NCI-H774 (cell line): ENCODE results near the gene BBIP1.

Experiments used
- DNase-seq: peaks from one replicate; lab custom pipeline; 2025; lab: John Stamatoyannopoulos, UW

The BBIP1 gene

DNA sequence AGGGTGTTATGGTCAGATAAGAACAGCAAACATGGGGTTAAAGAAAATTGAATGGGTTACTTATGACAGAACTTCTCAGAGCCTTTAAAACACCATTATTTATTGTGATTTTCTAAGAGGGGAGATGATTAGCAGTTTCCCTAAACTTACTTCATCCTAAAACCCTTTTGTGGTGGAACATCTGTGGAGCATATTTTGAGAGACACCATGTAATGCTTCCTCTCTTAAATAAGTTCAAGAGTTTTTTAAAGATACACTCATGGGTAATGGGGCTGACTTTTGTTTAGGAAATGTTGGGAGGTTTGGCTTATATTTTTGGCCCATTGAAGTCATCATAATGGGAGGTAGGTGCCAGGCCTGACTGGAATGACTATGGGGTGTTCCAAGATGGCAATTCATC lies 55.6 kb downstream of the BBIP1 start:
- no peak for DNase-seq

DNA sequence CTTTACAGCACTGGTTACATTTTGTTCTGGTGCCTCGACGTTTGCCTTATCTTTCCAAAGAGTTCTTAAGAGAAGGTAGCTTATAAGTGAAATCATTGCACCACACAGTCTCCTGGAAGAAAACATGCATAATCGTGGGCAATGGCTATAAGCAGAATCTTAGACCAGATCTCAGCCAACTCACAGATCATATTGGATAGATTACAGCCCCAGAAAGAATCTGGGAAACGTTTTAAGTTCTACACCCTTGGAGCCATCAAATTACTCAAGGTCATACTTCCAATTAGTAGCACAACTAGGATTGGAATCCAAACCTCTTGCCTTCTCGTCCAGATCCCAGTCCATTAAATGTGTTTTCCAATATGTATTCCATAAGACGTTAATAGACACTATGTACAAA lies 56.0 kb downstream of the BBIP1 start:
- DNase-seq, result no peak

DNA sequence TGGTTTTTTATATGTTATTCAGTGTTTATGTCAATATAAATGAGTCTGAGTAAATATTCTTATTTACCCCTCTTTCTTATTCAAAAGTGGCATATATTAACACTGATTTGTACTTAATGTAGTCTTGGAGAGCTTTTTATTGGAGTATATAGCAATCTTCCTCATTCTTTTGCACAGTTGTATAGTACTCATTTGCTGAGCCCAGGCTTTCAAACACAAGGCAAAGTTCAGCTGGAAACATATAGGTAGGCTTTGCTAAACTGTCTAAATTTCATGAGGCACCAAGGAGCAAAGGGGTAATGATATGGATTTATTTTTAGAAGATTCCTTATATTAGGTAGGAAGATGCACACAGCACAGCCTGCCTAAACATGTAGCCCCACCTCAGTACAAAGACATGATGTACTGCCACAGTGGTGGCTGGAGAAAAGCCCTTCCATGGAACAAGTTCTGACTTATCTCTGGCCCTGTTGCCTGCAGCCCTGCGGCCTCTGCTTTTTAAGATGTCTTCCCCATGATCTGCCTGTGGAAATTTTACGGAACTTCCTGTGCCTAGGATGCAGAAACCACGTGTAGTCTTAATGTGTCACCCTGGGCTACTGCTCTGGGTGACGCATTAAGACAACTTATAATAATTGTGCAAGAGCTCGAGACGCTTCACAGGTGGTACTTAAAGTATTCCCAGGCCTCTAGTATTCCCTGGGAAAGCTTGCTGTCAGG lies 56.9 kb downstream of the BBIP1 start:
- DNase-seq, result no peak

DNA sequence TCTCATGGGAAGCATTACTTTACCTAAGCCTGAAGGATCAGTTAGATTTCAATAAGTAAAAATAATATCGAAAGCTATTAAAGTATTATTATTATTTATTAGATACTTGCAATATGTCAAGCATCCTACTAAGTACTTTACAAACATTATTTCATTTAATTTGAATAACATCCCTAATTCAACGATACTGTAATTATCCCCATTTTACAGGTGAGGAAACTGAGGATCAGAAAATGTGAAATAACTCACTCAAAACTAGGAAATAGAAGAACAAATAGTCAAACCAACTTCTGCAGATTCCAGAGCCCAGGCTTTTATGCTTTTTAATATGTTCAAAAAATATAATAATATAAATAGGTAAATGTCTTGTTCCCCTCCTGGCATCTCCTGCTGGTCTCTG lies 57.5 kb downstream of the BBIP1 start:
- DNase-seq, result no peak

DNA sequence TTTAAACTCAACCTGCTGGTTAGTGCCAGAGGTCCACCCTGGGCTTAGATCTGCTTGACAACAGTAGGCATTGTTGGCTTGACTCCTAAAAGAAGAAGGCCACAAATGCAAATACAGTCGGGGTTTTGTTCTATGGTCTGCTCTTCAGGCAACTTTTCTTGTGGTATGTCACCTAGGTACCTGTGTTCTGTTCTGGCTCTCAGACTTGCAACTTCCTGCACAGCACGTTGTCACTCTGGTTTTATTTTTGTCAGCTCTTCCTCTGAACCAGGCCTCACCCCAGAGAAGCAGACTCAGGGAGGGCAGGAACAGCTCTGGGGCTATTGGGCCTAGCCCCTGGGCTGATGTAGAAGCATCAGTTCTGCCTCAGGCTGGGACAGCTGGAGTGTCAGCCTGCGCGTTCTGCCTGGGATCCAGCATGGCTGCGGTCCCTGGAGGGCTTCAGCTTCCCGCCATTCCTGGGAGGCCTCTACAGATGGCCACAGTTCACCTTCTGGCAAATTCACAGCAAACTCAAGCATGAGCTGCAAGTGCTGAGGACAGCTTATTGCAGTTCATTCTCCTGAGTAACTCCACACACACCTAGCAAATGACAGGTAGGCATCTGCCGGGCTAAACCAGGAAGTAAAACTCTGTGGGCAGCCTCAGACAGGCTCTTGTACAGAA lies 58.3 kb downstream of the BBIP1 start:
- DNase-seq, result no peak

DNA sequence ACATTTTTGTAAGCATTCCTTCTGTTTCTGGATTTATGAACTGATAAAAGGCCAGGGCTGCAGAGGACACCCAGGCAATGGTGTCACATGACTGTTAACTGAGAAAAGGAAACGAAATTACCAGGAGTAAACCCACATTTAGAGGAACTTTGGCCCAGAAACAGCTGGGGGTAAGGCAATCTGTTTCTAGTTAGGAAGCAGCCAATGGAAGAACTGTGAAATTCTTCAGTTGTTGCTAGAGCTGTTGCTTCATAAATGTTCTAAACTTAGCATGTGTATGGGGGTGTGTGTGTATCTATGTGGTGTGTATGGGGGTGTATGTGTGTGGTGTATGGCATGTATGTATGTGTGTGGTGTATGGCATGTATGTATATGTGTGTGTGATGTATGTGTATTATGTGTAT lies 59.0 kb downstream of the BBIP1 start:
- DNase-seq, result no peak

DNA sequence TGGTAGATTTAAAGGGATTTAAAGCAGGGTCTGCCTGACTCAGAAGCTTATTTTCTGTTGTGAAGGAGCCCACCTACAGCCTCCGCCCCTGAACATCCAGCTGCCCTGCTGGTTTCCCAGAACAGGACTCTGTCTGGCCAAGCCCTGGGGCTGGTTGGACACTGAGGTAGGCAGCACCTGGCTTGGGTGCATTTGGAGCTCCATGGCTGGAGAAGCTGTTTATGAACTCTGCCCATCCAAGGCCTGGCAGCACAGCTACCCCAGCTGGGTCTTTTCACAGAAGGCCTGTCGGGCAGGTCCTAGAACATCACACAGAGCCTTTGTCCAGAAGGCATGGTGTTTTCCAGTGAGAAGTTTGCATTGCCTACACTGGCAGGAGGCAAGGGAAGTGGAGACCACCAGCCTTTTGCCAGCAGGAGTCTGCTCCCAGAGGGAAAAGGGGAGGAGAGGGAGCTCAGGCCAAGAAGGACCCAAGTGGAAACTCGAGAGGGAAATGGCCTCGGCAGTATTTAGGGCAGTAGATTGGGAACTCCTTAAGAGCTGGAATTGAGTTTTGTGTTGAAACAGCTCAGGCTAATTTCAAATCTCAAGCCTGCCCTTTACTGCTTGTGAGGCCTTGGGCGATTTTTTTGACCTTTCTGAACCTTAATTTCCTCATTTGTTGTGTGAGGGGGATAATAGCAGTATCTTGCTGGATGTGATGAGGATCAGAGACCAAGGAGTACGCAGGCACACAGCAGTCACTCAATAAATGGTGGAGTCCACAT lies 59.6 kb downstream of the BBIP1 start:
- no peak for DNase-seq

DNA sequence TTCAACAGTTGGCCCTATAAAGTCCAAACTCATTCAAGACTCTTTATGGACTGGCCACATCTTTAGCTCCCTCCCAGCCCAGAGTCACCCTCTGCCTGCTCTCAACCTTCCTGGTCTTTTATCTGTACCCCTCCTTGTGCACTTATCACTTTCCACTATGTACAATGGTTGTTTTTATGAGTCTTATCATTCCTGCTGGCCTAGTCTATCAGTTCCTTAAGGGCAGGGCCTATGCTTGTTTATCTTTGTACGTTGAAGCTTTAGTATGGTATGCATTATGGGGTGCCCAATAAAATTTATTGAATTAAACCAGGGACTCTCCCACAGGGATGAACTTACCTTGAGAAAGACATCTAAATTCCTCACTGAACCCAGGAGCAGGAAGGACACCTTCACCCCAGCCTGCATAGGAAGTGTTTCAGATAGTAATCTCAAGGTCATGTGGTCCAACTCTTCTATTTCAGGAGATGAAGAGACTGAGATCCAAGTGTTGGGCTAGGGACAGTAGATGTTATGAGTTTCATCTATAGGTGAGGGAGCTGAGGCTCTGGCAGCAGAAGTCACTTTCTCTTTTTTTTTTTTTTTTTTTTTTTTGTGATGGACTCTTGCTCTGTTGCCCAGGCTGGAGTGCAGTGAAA lies 60.6 kb downstream of the BBIP1 start:
- DNase-seq, result no peak

DNA sequence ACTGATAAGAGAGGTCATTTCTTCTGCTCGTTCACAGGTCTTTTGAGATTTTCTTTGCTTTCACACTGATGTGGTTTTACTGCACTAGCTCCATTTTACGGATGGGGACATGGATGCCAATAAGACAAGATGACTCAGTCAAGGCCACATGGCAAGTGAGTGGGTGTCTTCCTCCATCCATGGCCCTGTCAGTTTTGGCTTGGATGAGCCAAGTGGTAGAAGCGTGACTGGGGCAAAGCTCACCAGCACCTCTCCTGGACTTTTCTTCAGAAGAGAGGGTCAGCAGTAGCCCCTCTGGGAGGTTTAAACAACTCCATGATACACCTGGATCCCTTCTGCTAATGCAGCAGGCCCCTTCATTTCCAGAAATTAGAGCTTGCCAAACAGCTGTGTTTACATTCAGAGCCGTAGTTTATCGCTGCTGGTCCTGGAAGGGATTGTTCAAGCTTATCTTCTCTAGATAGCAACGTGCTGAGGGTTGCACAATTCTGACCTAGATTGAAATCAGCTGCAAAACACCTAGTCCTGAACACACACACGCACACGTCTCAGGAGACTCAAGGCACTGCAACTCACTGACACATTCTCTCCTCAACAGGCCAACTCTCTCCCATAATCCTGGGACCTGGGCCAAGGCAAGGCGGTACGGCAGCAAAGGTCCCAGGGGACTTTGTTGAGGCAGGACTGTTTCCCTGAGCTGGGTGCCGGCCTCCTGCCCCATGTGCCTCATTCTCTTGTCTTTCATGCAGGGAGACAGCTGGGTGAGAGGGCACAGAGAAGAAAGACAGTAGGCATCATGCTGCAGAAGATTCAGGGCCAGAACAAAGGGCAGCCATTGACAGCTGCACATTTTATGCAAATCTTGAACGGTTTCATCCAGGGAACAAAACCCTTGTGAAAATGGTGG lies 61.5 kb downstream of the BBIP1 start:
- peak; percentile 4 for DNase-seq

DNA sequence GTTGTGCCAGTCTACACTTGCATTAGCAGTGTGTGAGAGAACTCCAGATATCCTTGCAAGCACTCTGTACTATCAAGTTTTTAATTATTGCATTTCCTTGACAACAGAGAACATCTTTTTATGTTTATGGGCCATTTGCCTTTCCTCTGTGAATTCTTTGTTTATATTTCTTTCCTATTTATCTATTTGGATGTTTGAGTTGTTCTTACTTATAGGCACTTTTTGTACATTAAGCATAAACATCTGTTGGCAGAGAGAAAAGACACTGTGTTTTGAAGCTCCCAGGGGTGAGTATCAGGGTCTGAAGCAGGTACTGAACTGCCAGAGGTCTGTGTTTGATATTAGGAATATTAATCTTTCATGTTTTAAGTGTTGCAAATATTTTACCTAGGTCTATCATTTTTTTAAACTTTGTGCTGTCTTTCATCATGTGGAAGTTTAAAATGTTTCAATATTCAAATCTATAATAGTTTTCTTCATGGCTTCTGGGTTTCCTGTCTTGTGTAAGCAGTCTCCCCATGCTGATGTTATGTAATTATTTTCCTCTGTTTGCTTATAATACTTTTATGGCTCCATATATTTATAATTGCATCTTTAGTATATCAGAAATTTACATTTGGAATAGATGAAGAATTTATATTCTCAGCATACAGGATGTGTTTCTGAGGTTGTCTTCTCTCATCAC lies 64.9 kb downstream of the BBIP1 start:
- no peak for DNase-seq

DNA sequence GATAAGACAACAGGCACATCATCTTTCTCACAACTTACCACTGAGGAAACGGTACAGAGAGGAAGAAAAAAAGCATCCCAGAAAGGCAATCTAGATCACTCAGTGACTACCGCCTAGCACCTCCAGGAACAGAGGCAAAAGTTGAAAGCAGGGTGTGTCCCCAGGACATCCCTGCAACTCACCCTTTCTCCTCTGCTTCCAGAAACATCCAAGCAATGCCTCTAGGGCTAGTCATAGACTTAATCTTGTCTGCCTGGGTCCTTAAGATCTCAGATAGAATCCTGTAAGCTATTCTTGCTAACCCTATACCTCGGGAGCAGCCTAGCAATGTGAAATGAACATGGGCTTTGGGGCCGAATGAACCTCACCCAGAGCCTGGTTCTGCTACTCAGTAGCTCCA lies 66.0 kb downstream of the BBIP1 start:
- no peak for DNase-seq

DNA sequence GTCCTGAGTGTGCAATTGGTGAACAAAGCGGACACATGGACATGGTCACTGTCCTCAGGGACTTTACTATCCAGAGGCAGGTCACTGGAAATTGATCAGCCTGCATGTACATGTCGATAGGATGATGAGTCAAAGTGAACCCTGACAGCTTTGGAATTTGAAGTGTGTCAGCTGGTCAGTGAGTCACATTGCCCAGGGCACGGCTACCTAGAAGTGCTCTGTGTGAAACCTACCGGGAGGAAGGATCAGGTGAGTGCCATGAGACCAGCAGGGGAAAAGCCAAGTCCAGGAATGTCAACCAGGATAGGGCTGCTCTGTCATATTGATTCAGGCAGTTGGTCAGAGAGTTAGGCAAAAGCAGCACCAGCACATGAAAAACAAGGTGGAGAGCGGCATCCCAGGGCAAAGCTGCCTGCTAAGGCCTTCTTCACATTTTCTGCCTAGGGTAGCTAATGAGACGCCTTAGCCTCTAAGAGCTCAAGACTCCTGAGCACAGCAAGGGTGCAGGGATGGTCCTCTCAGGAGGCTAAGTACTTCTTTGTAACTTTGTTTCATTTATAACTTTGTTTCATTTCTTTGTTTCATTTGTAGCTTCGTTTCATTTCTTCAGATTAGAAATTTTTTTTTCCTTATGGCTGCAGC lies 66.6 kb downstream of the BBIP1 start:
- no peak for DNase-seq

DNA sequence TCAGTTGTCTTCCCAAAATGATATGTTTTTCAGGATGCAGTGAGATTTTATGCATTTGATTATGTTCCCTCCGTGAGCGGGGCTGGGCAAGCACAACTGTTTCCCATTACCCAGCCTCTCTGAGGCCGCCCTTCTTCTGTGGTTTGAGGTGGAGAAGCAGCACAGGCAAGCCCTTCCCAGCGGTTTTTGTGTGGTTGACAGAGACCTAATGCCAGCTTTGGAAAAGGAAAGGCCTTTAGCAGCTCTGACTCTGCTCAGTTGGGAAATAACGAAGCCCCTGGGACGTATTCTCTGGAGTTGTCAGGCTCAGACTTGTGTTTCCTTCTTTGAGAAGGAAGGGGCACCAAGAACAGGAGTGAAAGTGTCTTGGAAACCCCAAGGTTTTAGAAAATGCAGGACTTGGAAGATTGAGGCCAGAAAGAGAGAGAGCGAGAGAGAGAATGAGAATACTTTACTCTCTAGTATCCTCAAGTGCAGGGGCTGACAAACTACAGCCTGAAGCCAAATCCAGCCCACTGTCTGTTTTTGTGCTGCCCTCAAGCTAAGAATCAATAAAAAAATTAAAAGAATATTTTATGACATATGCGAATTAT lies 67.9 kb downstream of the BBIP1 start:
- no peak for DNase-seq

DNA sequence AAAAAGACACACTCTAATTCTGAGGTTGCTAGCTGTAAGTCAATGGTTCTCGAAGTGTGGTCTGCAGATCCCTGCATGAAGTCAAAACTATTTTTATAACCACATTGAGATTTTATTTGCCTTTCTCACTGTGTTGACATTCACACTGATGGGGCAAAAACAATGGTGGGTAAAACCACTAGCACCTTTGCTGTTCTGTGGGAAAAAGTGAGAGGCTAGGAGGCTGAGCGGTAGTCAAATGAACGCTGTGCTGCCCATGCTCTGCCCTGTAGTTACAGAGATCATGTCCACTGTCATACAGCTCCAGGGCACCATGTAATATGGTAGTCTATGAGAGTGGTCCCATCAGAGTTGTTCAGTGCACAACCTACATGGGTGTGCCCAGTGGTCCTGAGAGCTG lies 68.9 kb downstream of the BBIP1 start:
- DNase-seq, result no peak
